GM11168 (cell line): ENCODE data around the gene LMNA.

Experiments
- in situ Hi-C: fragments of 300-500 bp; cut with MboI; formaldehyde crosslinking; loops from one replicate; pipeline ENCODE4 v1.12.0; 2022; ENCODE audit warnings: low sequenced_read_pairs; ENCODE audit not compliant: unreplicated experiment

Gene LMNA

GRCh38 chr1:156130578-156130942, 16.0 kb downstream of the LMNA start:
- in situ Hi-C loops: no loop called here

- in situ Hi-C loops: no loop called here
Observed at GRCh38 chr1:156134716-156135435, 20.4 kb downstream of the LMNA start.

GRCh38 chr1:156135930-156136871, 21.7 kb downstream of the LMNA start:
- in situ Hi-C loops: no loop called here

DNA sequence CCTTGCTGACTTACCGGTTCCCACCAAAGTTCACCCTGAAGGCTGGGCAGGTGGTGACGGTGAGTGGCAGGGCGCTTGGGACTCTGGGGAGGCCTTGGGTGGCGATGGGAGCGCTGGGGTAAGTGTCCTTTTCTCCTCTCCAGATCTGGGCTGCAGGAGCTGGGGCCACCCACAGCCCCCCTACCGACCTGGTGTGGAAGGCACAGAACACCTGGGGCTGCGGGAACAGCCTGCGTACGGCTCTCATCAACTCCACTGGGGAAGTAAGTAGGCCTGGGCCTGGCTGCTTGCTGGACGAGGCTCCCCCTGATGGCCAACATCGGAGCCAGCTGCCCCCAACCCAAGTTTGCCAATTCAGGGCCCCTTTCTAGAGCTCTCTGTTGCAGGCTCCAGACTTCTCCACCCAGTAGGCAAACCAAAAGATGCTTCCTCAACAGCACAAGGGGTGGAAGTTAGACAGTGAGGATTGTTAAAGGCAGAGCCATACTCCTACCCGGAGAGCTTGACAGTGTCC, 22.5 kb downstream of the LMNA start:
- in situ Hi-C loops: no loop called here

- in situ Hi-C loops: no loop called here
Observed at GRCh38 chr1:156138458-156138867, 24.0 kb downstream of the LMNA start.

DNA sequence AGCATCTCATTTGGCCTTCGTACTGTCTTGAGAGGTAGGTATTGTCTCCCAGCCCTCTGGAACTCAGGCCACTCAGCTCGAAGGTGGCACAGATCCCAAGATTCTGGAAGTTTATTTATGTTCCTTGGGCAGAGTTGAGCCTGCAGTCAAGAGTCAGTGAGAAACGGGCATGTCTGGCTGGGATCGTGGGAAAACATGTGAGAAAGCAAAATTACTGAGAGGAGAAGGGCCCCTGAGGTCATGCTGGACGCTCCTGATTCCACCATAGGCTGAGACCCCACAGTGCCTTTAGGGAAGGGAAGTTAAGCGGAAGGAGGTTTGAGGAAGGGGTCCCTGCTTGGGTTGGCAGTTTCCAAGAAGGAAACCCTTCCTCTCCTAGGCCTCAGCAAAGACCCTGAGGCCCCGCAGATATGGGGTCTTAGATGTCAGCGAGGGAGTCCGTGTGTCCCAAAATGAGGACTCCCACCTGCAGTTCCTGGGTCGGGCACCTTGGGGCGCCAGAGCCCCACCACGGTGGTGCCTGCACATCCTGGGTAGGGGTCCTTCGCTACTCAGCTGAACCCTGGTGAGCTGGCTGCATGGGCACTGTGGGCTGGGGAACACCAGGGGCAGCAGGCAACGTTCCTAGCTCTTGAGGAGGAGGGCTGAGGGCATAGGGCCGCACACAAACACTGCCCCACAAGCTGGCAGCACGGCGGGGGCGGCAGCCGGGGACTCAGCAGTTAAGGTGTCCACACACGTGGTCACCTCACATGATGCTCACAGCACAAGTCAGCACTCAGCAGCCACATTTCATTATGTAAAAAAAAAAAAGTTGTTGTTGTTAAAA, 26.6 kb downstream of the LMNA start:
- in situ Hi-C loops: no loop called here

- in situ Hi-C loops: no loop called here
Observed at GRCh38 chr1:156143765-156144489, 29.4 kb downstream of the LMNA start.

GRCh38 chr1:156144742-156145141, 30.2 kb downstream of the LMNA start:
- in situ Hi-C loops: loop anchor here (5.0 kb wide), 1 partner anchor 78 kb away; no protein-coding TSS in a partner anchor

GRCh38 chr1:156145650-156146019, 31.1 kb downstream of the LMNA start:
- in situ Hi-C loops: loop anchor here (5.0 kb wide), 1 partner anchor 77 kb away; no protein-coding TSS in a partner anchor

DNA sequence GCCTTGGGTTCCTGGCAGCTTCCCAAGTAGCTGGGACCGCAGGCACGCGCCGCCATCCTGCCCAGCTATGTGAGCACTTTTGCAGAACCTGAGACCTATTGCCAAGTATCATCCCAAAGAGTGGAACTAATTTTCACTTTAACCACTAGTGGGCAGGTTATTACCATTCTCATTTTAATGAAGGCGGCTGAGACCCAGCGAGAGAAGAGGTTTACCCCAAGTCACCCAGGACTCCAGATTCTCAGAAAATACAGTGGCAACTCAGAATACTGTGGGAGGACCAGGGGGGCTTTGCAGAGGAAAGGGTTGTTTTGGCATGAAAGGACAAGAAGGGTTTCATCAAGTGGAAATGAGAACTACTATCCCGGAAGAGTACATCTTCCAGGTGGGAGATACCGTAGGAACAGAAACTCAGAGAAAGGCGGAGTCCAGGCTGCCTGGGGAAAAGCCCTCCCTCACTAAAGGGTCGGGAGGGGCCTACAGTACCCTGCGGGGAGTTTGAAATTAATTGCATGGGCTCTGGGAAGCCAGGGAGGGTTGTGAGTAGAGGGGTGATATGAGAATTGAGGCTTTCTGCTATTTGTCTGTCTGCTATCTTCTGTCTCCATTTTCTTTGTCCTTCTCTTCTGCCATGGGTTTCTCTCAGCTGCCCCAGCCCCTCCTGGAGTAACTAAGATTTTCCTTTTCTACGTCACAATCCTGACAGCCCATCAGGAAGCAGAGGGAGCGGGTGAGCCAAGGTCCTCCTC, 31.7 kb downstream of the LMNA start:
- in situ Hi-C loops: loop anchor here (5.0 kb wide), 1 partner anchor 76 kb away; no protein-coding TSS in a partner anchor

- in situ Hi-C loops: loop anchor here (5.0 kb wide), 1 partner anchor 75 kb away; no protein-coding TSS in a partner anchor
Observed at GRCh38 chr1:156146769-156147405, 32.4 kb downstream of the LMNA start.

DNA sequence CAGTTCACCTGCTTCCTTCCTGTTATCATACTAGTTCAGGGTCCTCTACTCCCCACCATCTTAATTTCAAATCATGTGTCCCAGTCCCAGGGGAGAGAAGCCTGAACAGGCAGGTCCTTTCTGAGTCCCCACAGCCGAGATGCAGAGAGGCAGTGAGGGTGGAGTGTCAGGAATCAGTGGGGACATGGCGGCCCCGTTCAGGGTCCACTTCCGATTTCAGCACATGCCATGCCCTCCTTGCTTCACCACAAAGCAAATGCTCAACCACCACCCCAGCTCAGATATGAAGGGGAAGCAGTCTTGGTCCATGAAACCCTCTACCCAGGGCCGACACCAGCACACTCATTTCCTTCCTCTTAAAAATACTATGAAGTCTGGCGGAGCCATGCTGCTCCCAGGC, 33.7 kb downstream of the LMNA start:
- in situ Hi-C loops: loop anchor here (5.0 kb wide), 1 partner anchor 74 kb away; no protein-coding TSS in a partner anchor

DNA sequence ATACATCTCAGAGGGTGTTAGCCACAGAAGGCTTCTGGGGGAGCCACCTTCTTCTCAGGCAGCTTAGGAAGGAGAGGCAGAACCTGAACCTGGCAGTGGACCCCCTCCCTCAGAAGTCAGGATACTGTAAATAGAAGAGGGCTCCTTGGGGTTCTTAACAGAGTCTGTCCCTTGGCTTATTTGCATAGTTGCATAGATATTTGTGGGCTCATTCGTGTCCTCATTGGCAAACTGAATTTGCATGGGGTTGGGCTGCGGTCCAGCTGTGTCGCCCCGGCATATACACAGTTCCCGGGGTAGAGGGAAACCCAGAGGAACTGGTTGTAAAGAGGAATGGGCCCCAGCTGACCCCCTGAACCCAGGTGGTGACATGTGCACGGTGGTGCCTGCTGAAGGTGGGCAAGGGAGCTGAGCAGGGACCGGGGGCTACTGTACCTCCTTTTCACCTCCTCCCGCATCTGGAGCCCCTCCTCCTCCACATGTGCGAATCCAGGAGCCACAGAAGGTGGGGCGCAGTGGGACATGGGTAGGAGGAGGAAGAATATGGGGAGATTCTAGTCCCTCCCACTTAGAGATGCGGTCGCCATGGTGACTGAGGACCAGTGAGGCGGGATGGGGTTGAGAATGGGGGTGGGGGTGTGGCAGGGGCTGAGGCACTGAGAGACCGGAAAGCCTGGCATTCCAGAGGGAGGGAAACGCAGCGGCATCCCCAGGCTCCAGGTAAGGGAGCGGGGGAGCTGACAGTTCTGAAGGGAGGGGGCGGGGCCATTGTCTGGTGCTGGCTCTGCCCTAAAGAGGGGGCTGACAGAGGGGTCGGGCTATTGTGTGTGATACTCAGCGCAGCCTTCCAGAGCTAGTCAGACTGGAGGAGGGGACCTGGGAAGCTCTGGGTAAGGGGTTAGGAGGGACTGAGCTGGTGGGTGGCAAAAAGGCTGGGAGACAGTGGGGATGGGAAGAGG, 35.1 kb downstream of the LMNA start:
- in situ Hi-C loops: loop anchor here (5.0 kb wide), 1 partner anchor 73 kb away; no protein-coding TSS in a partner anchor

DNA sequence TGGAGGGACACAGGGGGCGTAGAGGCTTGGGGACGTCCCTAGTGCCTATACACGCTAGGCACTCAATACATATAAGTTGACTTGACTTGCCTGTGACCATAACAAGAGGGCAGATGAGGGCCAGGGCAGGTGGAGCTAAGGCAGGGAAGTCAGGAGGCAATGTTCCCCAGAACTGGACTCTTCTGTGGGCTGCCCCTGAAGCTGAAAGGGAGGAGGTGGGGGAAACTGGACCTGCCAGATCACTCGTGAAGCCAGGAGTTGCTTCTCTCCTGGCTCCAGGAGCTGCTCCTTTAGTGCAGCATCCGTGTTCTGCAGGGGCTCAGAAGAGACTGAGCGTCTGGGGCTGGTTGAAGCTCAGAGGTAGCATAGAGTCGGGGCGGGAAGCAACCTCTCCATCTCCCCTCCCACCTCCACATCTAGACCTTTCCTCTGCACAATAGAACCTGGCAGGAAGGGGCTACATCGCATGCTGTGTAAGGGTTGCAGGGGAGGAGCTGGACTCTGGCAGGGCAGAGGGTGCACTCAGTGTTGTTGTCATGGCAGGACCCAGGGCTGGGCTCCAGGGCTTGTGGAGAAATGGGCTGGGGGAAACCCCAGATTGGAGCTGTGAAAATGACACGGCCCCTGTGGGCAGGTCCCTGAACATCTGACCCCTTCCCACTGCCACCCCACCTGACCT, 36.0 kb downstream of the LMNA start:
- in situ Hi-C loops: no loop called here

DNA sequence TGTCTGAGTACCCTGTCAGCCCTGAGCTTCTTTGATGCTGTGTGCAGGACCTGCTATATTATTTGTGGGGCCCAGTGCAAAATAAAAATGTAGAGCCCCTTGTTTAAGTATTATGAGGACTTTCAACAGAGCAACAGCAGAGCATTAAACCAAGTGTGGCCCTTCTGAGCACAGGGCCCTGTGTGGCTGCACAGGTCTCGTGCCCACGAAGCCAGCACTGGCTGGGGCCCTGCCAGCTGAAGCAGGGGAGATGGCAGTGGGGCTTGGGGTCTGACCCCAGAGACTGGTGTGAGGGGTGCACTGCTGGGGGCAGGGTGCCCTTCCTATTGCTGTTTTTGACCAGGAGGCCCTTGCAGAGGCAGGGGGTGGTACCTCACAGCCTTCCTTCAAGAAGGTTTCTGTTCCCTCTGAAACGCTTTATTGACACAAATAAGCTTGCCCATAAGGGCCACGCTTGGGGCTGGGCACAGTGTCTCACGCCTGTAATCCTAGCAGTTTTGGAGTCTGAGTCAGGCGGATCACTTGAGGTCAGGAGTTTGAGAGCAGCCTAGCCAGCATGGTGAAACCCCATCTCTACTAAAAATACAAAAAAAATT, 36.7 kb downstream of the LMNA start:
- in situ Hi-C loops: no loop called here

- in situ Hi-C loops: no loop called here
Observed at GRCh38 chr1:156152628-156153027, 38.1 kb downstream of the LMNA start.
